ENCODE measurements around the gene CXCR6. TPM values are rescaled to one million over a fixed set of nuclear protein-coding genes. Genes with fewer than 3 reads are reported as not detected.

CXCR6 gene
- total RNA-seq, 1 experiment from 2014 or later = not detected

- Histone ChIP-seq H2BK12ac (ENCODE audit: insufficient read length, low read depth, low read length) (no peak overlapping the region), H2AK5ac (ENCODE audit: insufficient read length, low read length) (no peak overlapping the region), H4K20me1 (ENCODE audit: control insufficient read depth, insufficient read depth, insufficient read length) (no peaks in the 10 kb centered on the region), H3K27ac (ENCODE audit: insufficient read length, low read depth, low read length) (no peak overlapping the region), H2BK120ac (ENCODE audit: low read depth, low read length, poor library complexity, severe bottlenecking) (no peak overlapping the region), H3K4ac (ENCODE audit: low read depth, low read length) (no peak overlapping the region), H2BK15ac (ENCODE audit: low read depth, low read length) (no peak overlapping the region), H3K4me2 (ENCODE audit: insufficient read depth, insufficient read length, low read length) (no peak overlapping the region), H3K18ac (ENCODE audit: insufficient read length, low read depth, low read length) (no peak overlapping the region), H3K79me1 (ENCODE audit: insufficient read depth, low read depth, low read length, poor library complexity, severe bottlenecking) (no peaks in the 10 kb centered on the region), H2BK20ac (ENCODE audit: low read depth, low read length, poor library complexity, severe bottlenecking) (no peak overlapping the region), H3K23me2 (ENCODE audit: insufficient read length, low read depth, low read length, poor library complexity, severe bottlenecking) (no peaks in the 10 kb centered on the region), H3K14ac (ENCODE audit: insufficient read depth, low read length) (no peak overlapping the region; the same call in 1 of the 2 replicates), H3K23ac (ENCODE audit: insufficient read length, low read depth, low read length) (no peak overlapping the region), H2AFZ (ENCODE audit: low read length) (no peak overlapping the region), H3K27me3 (ENCODE audit: insufficient read depth, low read length) (no peaks in the 10 kb centered on the region), H3K9me3 (ENCODE audit: control insufficient read depth, low read depth, low read length) (no peaks in the 10 kb centered on the region), H2BK5ac (ENCODE audit: insufficient read length, low read length) (no peak overlapping the region), H4K5ac (ENCODE audit: insufficient read length, low read depth, low read length) (no peak overlapping the region), H3K79me2 (ENCODE audit: insufficient read depth, low read length) (no peaks in the 10 kb centered on the region), H3K9ac (ENCODE audit: extremely low read depth, insufficient read length, low read length) (no peak overlapping the region), H3K56ac (ENCODE audit: insufficient read length, low read depth, low read length) (no peak overlapping the region), H3T11ph (ENCODE audit: low read length) (no peak overlapping the region), H4K91ac (ENCODE audit: insufficient read length, low read depth, low read length) (no peak overlapping the region), H3K4me1 (ENCODE audit: insufficient read depth, low read length) (no peaks in the 10 kb centered on the region; the same call in 1 of the 2 replicates), H4K8ac (replicated peaks; ENCODE audit: insufficient read length, low read depth, low read length) (no peak overlapping the region)
- no CpG with 5 or more reads among the region's 6 CpGs for WGBS (ENCODE audit: extremely low coverage, insufficient read length, low lambda C conversion rate)
- no peak overlapping the region for H3K27ac Mint-ChIP-seq
- peaks cover 29% of the 10 kb centered on the region for H3K27me3 Mint-ChIP-seq (ENCODE audit: low read depth)
- peaks cover 2 to 28% (median 15%) of the 10 kb centered on the region in 3 experiments; a peak in 5 of 7 replicates for H3K36me3 Mint-ChIP-seq (ENCODE audit: insufficient read depth in 1 of 3, low read depth in 3 of 3)
- peaks cover 7 to 10% of the 10 kb centered on the region in 2 experiments for H3K4me1 Mint-ChIP-seq
- H3K4me3 Mint-ChIP-seq = no peak overlapping the region
- DNase-seq = no peak
- TF ChIP-seq CTCF (conservative IDR thresholded peaks at IDR 0.05) = no peak
- no peaks in the 10 kb centered on the region for H3K9me3 Mint-ChIP-seq
Observed at GRCh38 chr3:45917146-45917898, 25.9 kb upstream of the CXCR6 start.

Data from H9 (cell line).